ENCODE data around the gene APLP2. TPM values are rescaled to one million over a fixed set of nuclear protein-coding genes. Genes with fewer than 3 reads are reported as not detected.

Gene APLP2
- total RNA-seq, 1 experiment from 2014 or later = 210 TPM

- Histone ChIP-seq H3K4me3 (replicated peaks in 1 of 2; ENCODE audit: low read depth in 1 of 2, low read length in 2 of 2) (no peak overlapping the region), H3K4me2 (ENCODE audit: low read length) (no peak overlapping the region), H3K9me2 (ENCODE audit: insufficient read depth) (no peaks in the 10 kb centered on the region), H3K27ac (ENCODE audit: low read depth, low read length) (no peak overlapping the region), H2AFZ (ENCODE audit: low read depth, low read length, poor library complexity, severe bottlenecking) (no peak overlapping the region), H3K9me3 (ENCODE audit: control insufficient read depth in 1 of 2, insufficient read depth in 1 of 2, low read depth in 1 of 2, low read length in 2 of 2) (no peaks in the 10 kb centered on the region), H3K79me2 (ENCODE audit: insufficient read depth, low read length) (peaks cover 6% of the 10 kb centered on the region; the same call in 1 of the 2 replicates), H3K4me1 (ENCODE audit: control insufficient read depth in 1 of 2, insufficient read depth in 2 of 2, low read length in 2 of 2) (peaks cover 10 to 43% of the 10 kb centered on the region in 2 experiments), H3K9ac (ENCODE audit: low read length) (no peak overlapping the region), H3K36me3 (ENCODE audit: control insufficient read depth in 1 of 2, insufficient read depth in 2 of 2, low read length in 2 of 2) (peaks cover 28 to 37% of the 10 kb centered on the region in 2 experiments; a peak in 3 of 4 replicates), H3K27me3 (ENCODE audit: insufficient read depth, low read length) (no peaks in the 10 kb centered on the region), H4K20me1 (ENCODE audit: insufficient read depth) (no peaks in the 10 kb centered on the region)
- POLR2A ChIA-PET = no interaction called here
- BruUV-seq (replicated peaks) = no TSS peak
- intact Hi-C loops (cut with micrococcal nuclease) = no loop called here
- no peak for TF ChIP-seq MAX (IDR thresholded peaks at IDR 0.05)
- no peak for TF ChIP-seq POLR2A (IDR thresholded peaks at IDR 0.05; ENCODE audit: borderline replicate concordance, extremely low read depth, insufficient read depth, insufficient read length)
- no peak for TF ChIP-seq ELF1 (IDR thresholded peaks at IDR 0.05; ENCODE audit: borderline replicate concordance, low read depth)
- no peak for TF ChIP-seq EZH2phosphoT487 (IDR thresholded peaks at IDR 0.05; ENCODE audit: borderline replicate concordance)
- no peak for TF ChIP-seq CBX3 (IDR thresholded peaks at IDR 0.05; ENCODE audit: low read depth)
- no peak for TF ChIP-seq POLR2AphosphoS5 (IDR thresholded peaks at IDR 0.05; ENCODE audit: low read depth, low read length)
- TF ChIP-seq SP1 (IDR thresholded peaks at IDR 0.05; ENCODE audit: low read depth) = no peak
- no peak for TF ChIP-seq ZNF274 (IDR thresholded peaks at IDR 0.05; ENCODE audit: low read depth, low read length)
- no peak for TF ChIP-seq SRF (IDR thresholded peaks at IDR 0.05; ENCODE audit: low read depth)
- no peak for TF ChIP-seq SIN3A (IDR thresholded peaks at IDR 0.05; ENCODE audit: low read depth)
- no peak for TF ChIP-seq JUND (IDR thresholded peaks at IDR 0.05)
- no peak for TF ChIP-seq CTCF (IDR thresholded peaks at IDR 0.05 in 2 of 3, conservative IDR thresholded peaks at IDR 0.05 in 1 of 3; ENCODE audit: borderline replicate concordance in 1 of 3, insufficient read depth in 1 of 3, low read depth in 2 of 3, low read length in 2 of 3)
- no peak for TF ChIP-seq ZFX (IDR thresholded peaks at IDR 0.05)
- TF ChIP-seq EZH2 (IDR thresholded peaks at IDR 0.05) = no peak
- TF ChIP-seq FOSL1 (IDR thresholded peaks at IDR 0.05; ENCODE audit: low read depth) = no peak
- no peak for TF ChIP-seq REST (IDR thresholded peaks at IDR 0.05; ENCODE audit: low read depth)
- no peak for TF ChIP-seq CEBPB (IDR thresholded peaks at IDR 0.05; ENCODE audit: low read depth)
- DNase-seq (ENCODE audit: low read depth, low spot score) (no peak), ATAC-seq (no peak)
- CTCF ChIA-PET = no interaction called here
- RAD21 ChIA-PET (ENCODE audit: low non-redundant PET in 1 of 2, low total read pairs in 2 of 2, uncharacterized antibody in 2 of 2, unreplicated experiment in 2 of 2) = no interaction called here
Observed at GRCh38 chr11:130125638-130126037, 55.9 kb downstream of the APLP2 start.
